Testis (tissue), 3 donors: Measurements from ENCODE around the gene SLIT3. TPM values are rescaled to one million over a fixed set of nuclear protein-coding genes. Genes with fewer than 3 reads are reported as not detected.

ENCODE experiments used
- DNase-seq: peaks from one replicate; pipeline ENCODE4 v3.0.0-alpha.2; 2019
- H3K27ac ChIP-seq, 2 donors: fragments of 200-600 bp; sonication (generic); one replicate each; pipeline ENCODE4 v1.5.1; 2019
- H3K27me3 ChIP-seq: fragments of 200-600 bp; sonication (generic); one replicate; pipeline ENCODE4 v1.5.1; 2019
- H3K36me3 ChIP-seq: fragments of 200-600 bp; sonication (generic); one replicate; pipeline ENCODE4 v1.5.1; 2017; ENCODE audit warnings: low read depth; ENCODE audit errors: missing control alignments
- H3K4me1 ChIP-seq: fragments of 200-600 bp; sonication (generic); one replicate; pipeline ENCODE4 v1.5.1; 2019
- H3K4me3 ChIP-seq, 2 donors: fragments of 200-600 bp; sonication (generic); one replicate each; pipeline ENCODE4 v1.5.1; 2017 to 2019
- H3K9me3 ChIP-seq: fragments of 200-600 bp; sonication (generic); one replicate; pipeline ENCODE4 v1.5.1; 2017
- POLR2A ChIP-seq: fragments of 450-650 bp; IDR thresholded peaks from one replicate; pipeline ENCODE4 v1.6.1; 2017; ENCODE audit warnings: antibody characterized with exemption, mild to moderate bottlenecking, moderate library complexity
- WGBS, 2 donors: methylation state at CpG; one replicate each; pipeline ENCODE4 v1.1.5; 2018; 5-methylcytosine and 5-hydroxymethylcytosine counted together
- intact Hi-C: fragments of 100-400 bp; cut with DNase I; formaldehyde crosslinking; loops from one replicate; pipeline ENCODE4 v1.15.1; 2023; ENCODE audit warnings: low total_unique reads
- polyA plus RNA-seq: library from polyadenylated mRNA; stranded (reverse); fragments of 350-450 nt; fragmentation: Illumina TruSeq; extraction: RNeasy Lipid Tissue Mini Kit (QIAGEN cat#74804); gene quantifications from one replicate; pipeline ENCODE4 v1.2.3, GENCODE V29; 2014; ENCODE audit warnings: low read depth, low replicate concordance; ENCODE audit not compliant: insufficient read depth
- total RNA-seq, 2 donors: library from RNA; depleted of rRNA; stranded (reverse); fragments of >200 nt; gene quantifications; one replicate each; pipeline ENCODE4 v1.2.3, GENCODE V29; 2016
- TF ChIP-seq, protein P1 (sequence below), 3 experiments: fragments of 450-650 bp in 2 of 3; fragments of 200-600 bp in 1 of 3; sonication (generic) in 1 of 3; IDR thresholded peaks; one replicate each; pipeline ENCODE4 v1.5.1; 2016 to 2019; ENCODE audit warnings: antibody characterized with exemption in 3 of 3, mild to moderate bottlenecking in 2 of 3, moderate library complexity in 1 of 3

Gene SLIT3
- total and polyA plus RNA-seq, 3 donors from 2014 or later: 4.8 to 23.2 (median 7.8) TPM

DNA sequence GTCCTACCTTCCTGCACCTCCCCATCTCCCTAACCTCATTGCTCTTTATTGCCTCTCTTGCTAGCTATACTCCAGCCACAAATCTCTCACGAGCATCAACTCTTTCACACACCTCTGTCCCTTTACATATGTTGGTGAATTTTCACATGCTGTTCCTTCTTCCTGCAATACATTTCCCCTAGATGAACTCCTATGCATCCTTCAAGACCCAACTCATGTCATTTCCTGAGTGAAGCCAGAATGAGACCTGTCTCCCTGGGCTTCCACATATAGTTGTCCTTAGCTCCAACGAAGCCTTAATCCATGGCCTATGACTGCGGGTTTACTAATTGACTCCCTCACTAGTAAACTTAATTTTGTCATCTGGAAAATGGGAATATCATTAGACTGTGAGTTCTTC is 424.5 kb downstream of the SLIT3 start:
- Histone ChIP-seq H3K27me3 (no peaks in the 10 kb centered on the region), H3K4me3 (no peak overlapping the region), H3K36me3 (no peaks in the 10 kb centered on the region), H3K27ac (no peak overlapping the region), H3K4me1 (no peaks in the 10 kb centered on the region), H3K9me3 (no peaks in the 10 kb centered on the region)
- no peak for TF ChIP-seq POLR2A
- TF ChIP-seq, protein P1, sequence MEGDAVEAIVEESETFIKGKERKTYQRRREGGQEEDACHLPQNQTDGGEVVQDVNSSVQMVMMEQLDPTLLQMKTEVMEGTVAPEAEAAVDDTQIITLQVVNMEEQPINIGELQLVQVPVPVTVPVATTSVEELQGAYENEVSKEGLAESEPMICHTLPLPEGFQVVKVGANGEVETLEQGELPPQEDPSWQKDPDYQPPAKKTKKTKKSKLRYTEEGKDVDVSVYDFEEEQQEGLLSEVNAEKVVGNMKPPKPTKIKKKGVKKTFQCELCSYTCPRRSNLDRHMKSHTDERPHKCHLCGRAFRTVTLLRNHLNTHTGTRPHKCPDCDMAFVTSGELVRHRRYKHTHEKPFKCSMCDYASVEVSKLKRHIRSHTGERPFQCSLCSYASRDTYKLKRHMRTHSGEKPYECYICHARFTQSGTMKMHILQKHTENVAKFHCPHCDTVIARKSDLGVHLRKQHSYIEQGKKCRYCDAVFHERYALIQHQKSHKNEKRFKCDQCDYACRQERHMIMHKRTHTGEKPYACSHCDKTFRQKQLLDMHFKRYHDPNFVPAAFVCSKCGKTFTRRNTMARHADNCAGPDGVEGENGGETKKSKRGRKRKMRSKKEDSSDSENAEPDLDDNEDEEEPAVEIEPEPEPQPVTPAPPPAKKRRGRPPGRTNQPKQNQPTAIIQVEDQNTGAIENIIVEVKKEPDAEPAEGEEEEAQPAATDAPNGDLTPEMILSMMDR (IDR thresholded peaks at IDR 0.05): no peak
- intact Hi-C loops: no loop called here
- WGBS, 2 donors: 94% methylated on average over 3 of the region's 3 CpGs
- no peak for DNase-seq

GRCh38 chr5:168875832-168876231 is 425.1 kb downstream of the SLIT3 start:
- no peak for DNase-seq
- Histone ChIP-seq H3K27ac (no peak overlapping the region), H3K4me1 (no peaks in the 10 kb centered on the region), H3K27me3 (no peaks in the 10 kb centered on the region), H3K4me3 (no peak overlapping the region), H3K36me3 (no peaks in the 10 kb centered on the region), H3K9me3 (no peaks in the 10 kb centered on the region)
- intact Hi-C loops: no loop called here
- no peak for TF ChIP-seq POLR2A
- TF ChIP-seq, protein P1 (IDR thresholded peaks at IDR 0.05): no peak
- 48 to 54% methylated on average over 5 of the region's 5 CpGs for WGBS, 2 donors

GRCh38 chr5:168874713-168875380 is 426.1 kb downstream of the SLIT3 start:
- intact Hi-C loops: no loop called here
- Histone ChIP-seq H3K27me3 (no peaks in the 10 kb centered on the region), H3K9me3 (no peaks in the 10 kb centered on the region), H3K4me3 (no peak overlapping the region), H3K4me1 (no peaks in the 10 kb centered on the region), H3K27ac (no peak overlapping the region), H3K36me3 (no peaks in the 10 kb centered on the region)
- DNase-seq: no peak
- TF ChIP-seq, protein P1 (IDR thresholded peaks at IDR 0.05): no peak
- no peak for TF ChIP-seq POLR2A
- 76 to 81% methylated on average over 6 of the region's 6 CpGs for WGBS, 2 donors

GRCh38 chr5:168872246-168872645 is 428.7 kb downstream of the SLIT3 start:
- WGBS, 2 donors: 69 to 86% methylated on average over 3 of the region's 3 CpGs
- intact Hi-C loops: no loop called here

DNA sequence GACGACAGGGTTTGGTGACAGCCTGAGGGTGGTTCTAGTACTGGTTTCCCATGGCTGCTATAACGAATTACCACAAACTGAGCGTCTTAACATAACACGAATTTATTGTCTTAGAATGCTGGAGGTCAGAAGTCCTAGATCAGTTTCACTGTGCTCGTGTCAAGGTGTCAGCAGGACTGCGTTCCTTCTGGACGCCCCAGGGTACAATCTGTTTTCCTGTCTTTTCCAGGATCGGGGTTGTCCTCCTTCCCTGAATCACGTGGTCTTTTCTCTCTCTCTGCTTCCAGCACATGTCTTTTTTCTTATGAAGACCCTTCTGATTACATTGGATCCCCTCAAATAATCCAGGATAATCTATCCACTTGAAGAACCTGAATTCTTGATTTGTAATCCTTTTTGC is 430.0 kb downstream of the SLIT3 start:
- no peaks in the 10 kb centered on the region for H3K36me3 ChIP-seq
- H3K4me1 ChIP-seq: no peaks in the 10 kb centered on the region
- intact Hi-C loops: no loop called here
- DNase-seq: no peak
- H3K4me3 ChIP-seq: no peak overlapping the region
- no peaks in the 10 kb centered on the region for H3K9me3 ChIP-seq
- TF ChIP-seq, protein P1 (IDR thresholded peaks at IDR 0.05): no peak
- no peak for TF ChIP-seq POLR2A
- no peaks in the 10 kb centered on the region for H3K27me3 ChIP-seq
- WGBS, 2 donors: 66 to 79% methylated on average over 9 of the region's 9 CpGs
- H3K27ac ChIP-seq: no peak overlapping the region

More at GRCh38 chr5:168872246-168872645, 428.7 kb downstream of the SLIT3 start:
- Histone ChIP-seq H3K27me3 (no peaks in the 10 kb centered on the region), H3K4me1 (no peaks in the 10 kb centered on the region), H3K9me3 (no peaks in the 10 kb centered on the region), H3K27ac (no peak overlapping the region), H3K4me3 (no peak overlapping the region), H3K36me3 (no peaks in the 10 kb centered on the region)
- DNase-seq: no peak
- no peak for TF ChIP-seq POLR2A
